HG03520 (cell line): Measurements from ENCODE around the gene INPP5A.
"Not testable (repeated sequence)": the region's sequence is repeated elsewhere in the genome, so short reads cannot be mapped to it uniquely, and the experiment has no call there.

Experiments
- ATAC-seq: cut with Tn5 transposase; IDR thresholded peaks from one replicate; pipeline ENCODE4 v1.9.1; 2021; ENCODE audit warnings: mild to moderate bottlenecking, moderate library complexity; ENCODE audit not compliant: unreplicated experiment

Gene INPP5A

DNA sequence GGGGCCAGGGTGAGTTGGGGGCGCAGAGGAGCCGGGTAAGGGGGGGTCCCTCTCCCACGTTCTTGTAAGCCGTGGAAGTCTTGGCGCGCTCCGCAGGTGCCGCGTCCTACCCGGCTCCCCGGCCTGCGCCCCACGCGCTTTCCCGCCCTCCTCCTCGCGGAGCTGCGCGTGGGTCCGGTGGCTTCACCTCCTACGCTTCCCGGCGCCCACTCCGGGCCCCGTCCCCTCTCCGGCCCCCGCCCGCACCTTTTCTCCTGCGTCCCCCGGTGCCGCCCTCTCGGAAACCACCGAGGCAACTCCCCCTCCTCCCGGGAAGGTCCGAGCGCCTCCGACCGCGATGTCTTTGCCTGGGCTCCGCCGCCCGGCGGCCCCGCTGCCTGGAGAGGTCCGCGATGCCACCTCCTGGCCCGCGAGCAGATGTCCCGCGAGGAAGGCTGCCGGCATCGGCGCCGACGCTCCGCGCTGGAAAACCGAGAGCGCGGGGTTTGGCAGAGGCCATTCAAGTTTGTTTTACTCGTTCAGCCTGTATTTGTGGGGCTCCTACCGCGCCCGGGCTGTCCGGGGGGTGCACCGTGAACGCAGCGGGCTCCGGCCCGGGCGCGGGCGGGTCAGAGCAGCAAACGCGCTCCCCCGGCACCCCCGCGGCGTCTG, 250.7 kb downstream of the INPP5A start:
- no peak for ATAC-seq

DNA sequence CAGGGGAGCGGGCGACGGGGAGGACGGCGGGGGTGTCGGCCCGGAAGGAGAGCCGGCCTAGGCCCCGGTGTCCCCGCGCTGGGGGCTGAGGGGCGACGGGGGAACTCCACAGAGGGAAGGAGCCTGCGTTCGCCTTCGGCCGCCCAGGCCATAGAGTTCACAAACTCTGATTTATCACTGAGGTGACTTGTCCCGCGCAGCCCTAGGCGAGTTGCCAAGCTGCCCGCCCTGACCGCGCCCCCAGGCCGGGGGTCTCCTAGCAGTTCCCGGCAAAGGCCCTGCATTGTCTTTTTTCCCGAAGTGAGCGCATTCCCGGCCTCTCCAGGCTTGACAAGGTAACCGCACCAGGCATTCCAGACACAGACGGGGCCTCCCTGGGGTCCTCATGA, 251.2 kb downstream of the INPP5A start:
- no peak for ATAC-seq

DNA sequence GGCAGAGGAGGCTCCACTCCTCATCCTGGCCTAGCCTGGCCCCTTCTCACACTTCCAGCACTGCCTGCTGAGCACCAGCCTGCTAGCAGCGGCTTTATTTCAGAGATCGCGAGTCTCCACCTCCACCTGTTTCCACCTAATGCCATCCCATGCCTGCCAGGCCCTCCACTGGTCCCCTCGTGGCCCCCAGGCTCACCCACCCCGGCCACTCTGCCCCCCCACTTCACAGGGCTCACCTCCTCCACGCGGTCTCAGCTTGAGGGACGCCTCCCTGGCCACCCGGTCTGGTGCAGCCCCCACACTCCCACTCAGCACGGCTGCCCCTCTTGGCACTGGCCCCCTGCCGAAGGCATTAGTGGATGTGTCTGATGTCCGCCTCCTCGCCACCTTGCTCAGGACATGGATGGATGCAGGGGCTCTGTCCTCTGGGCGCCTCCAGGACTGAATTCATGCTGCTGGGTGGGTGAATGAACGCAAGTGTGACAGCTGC, 252.1 kb downstream of the INPP5A start:
- ATAC-seq = no peak

DNA sequence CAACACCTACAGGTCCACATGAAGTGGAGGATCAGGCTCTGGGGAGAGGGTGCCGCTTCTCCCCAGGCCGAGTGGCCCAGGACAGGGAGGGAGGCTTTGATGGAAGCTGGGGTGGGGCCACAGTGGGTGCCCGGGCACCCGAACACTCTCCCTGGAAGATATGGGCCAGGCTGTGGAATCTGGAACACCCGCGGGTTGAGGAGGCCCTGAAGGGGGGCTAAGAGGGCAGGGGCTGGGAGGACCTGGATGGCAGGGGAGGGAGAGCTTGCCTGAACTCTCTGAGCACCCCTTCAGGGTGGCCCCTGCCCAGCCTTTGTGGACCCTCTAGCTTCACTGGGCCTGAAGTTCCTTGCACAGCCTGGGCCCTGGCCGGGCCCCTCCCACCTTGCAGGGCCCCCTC, 252.9 kb downstream of the INPP5A start:
- ATAC-seq = no peak

DNA sequence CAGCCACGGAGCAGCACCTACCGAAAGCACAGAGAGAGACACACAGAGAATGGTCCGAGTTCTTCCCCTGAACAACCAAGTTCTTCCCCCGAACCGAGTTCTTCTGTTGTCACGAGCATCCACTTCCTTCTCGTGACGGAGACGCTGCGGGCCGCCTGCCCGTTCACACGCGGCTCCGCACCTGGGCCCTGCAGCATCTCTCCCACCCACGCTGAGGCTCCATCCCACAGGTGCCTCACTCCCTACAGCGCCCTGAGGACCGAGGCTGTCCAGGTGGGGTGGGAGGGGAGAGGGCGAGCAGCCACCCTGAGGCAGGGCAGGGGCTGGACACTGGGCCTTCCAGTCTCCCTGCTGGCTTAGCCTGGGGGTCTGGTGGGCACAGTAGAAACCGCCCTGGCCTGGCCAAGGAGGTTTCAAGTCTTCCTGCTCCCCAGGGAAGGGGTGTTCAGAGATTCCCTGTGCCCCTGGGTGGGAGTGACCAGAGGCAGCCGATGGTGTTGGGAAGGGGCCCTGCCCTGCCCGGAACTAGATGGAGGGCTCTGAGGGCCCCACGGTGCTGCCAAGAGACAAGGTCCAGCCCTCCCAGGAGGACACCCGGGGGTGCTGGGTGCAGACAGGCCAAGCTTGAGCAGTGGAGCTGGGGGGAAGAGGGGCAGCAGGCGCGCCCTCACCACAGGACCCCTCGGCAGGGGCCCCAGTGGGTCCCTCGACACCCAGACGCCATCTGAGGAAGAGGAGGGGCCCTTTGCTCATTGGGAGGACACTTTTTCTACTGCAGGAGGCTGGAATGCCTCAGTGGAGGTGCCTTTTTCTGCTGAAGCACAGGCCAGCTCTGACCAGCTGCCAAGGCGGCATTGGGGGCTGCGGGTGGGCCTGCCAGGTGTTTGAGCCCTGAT, 253.6 kb downstream of the INPP5A start:
- ATAC-seq = no peak

DNA sequence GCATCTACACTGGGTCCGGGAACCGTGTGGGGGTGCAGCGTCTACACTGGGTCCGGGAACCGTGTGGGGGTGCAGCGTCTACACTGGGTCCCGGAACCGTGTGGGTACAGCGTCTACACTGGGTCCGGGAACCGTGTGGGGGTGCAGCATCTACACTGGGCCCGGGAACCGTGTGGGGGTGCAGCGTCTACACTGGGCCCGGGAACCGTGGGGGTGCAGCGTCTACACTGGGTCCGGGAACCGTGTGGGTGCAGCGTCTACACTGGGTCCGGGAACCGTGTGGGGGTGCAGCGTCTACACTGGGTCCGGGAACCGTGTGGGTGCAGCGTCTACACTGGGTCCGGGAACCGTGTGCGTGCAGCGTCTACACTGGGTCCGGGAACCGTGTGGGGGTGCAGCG, 254.5 kb downstream of the INPP5A start:
- ATAC-seq = not testable (repeated sequence)

DNA sequence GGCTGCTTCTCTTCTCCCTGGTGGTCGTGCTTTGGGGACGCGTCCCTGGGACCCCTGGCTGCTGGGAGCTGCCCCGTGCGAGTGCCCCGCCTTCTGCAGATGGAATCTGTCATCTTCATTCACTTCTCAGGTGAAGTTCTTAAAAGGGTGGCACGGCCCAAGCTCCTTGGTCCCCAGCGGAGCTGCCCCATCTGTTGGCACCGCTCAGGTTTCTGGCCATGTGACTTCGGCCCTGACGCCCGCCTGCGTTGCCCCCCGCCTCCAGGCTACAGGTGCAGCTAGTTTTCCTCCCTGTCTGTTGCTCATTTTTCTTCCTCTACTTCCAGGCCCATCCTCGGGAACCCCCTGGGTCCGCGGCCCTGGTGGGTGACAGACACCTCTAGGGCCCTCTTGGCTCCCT, 255.2 kb downstream of the INPP5A start:
- no peak for ATAC-seq

DNA sequence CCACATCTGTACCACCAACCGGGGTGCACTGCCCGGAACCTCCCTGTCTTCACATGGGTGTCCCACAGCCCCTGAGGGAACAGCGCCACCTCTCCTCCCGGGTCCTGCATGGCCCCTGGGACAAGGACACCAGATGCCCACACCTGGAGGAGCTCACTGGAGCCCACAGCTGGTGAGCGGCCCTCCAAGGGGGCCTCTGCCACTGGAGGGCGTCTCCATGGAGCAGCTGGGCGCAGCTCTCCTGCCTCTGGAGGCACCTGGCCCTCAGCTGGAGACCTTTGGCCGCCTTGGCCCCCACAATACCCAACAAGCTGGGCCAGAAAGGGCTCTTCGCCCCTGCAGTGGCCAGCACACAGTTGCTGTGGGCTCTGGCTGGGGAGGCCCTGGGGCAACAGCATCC, 255.6 kb downstream of the INPP5A start:
- ATAC-seq = no peak

DNA sequence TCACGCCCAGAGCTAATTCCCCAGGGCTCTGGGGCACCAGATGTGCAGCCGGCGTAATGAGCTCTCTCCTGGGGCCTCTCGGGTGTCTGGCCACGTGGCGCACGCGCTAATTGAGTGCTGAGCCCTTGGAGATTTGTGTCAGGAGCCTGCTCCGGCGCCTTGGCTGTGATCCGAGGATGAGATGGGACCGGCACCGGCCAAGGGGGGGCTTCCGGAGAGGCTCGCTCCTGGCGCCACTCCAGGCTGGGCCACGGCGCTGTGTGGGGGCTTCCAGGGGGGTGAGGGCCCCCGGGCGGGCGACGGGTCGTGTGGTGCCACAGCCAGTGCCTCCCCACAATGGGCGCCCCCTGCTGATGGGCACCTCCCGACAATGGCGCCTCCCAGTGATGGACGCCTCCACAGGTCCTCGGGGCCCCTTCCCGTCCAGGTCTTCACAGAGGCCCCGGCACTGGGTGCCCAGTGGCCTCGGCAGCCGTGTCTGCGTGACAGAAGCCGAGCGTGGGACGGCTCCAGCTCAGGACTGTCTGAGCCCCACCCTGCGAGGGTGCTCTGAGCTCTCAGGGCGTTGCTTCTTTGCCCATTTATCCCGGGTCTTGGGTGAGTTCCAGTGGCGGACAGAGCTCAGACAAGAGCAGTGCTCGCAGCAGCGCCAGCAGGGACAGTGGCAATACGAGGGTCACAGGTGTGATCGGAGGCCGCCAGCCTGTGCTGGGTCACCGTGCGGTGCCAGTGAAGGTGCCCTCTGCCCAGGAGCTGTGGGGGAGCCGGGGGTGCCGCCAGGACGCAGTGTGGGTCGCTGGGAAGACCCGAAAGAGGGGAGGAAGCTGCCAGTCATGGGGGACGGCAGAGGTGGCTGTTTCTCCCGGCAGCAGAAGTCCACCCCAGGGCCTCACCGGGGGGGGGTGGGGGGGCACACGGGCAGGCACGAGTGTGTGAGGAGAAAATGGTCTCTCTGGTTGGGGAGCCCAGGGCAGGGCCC, 256.6 kb downstream of the INPP5A start:
- no peak for ATAC-seq

DNA sequence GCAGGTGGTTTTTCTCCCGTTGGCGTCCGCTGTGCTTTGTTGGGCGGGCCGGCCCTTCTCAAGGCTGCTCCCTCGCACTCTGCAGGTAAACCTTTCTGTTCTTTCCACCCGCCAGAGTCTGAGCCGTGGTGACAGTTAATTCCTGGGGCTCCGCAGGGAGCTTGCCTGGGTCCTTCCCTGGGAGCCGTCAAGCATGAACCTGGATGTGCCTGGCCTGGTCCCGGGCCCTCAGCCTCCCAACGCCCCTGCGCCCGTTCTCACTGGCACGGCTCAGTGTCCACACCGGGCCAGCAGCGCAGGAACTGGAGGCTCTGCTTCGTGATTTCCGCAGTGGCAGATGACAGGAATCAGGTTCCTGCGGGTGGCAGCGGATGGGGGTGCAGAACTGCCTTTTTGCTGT, 259.3 kb downstream of the INPP5A start:
- ATAC-seq = no peak

DNA sequence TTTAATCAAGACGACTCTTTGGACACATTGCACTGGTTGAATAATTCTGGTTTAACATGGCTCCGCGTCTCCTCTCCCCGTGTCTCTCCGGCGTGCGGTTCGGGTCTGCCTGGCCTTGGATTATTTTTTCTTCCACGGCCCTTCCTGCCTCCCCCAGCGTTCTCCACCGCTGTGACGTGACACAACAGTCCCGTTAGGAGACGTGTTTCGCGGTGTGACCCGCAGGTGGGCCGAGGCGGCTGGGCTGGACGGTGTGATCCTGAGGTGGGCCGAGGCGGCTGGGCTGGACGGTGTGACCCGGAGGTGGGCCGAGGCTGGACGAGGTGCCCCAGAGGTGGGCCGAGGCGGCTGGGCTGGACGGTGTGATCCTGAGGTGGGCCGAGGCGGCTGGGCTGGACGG, 260.4 kb downstream of the INPP5A start:
- ATAC-seq = not testable (repeated sequence)

DNA sequence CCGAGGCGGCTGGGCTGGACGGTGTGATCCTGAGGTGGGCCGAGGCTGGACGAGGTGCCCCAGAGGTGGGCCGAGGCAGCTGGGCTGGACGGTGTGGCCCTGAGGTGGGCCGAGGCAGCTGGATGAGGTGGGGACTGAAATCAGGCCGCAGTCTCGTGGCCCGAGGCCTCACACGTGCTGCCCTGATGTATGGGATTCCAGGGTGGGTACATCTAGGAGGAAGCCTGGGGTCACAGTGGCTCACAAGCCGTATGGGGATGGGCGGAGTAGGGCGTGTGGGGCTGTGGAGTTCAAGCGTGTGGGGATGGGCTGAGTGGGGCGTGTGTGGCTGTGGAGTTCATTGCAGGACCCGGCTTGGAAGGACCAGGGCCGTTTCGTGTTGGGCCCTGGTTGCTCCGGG, 260.8 kb downstream of the INPP5A start:
- no peak for ATAC-seq

DNA sequence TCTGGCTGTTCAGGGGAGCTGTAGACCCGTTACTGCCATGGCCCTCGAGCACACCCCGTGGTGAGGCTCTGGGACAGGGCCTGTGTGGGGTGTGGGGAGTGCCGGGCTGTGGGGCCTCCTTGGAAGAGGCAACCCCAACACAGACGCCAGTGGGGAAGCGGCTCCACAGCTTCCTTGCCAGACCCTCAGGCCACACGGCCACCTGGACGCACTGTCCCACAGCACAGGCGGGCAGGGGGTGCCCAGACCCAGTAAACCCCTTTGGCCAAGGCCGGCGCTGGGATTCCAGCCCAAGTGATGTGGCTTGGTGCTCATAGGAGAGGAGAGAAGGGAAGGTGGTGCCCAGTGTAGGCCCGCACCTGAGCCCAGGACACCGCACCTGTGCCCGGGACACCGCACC, 261.3 kb downstream of the INPP5A start:
- no peak for ATAC-seq

DNA sequence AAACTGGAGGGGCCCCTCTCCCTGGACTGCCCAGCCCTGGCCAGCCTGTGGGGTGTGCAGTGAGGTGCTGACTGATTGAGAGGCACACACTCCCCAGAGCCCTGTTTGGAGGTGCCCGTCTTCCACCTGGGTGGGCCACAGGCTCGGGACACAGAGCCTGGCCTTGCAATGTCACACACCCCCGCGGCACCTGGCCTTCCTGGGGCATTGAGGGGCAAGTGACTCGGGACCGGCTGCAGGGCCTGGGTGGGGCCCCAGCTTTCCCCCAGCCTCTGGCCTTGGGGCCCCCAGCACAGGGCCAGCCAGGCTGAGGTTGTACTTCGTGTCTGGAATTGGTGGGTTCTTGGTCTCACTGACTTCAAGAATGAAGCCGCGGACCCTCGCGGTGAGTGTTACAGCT, 262.3 kb downstream of the INPP5A start:
- no peak for ATAC-seq

DNA sequence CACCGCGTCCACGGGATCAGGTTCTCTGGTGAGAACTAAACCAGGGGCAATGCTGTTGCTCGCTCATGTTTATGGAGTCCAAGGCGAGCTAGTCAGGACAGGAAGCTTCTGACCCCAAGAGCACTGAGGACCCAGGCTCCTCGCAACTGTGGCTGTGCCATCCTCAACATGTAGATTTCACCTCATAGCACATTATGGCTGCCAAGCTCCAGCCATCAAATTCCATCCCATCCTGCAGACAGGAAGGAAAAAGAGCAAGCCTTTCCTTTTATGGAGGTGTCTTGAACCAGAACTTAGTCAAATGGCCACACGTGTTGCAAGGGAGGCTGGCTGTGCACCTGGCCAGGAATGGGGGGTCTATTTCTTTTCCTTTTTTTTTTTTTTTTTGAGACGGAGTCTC, 264.5 kb downstream of the INPP5A start:
- no peak for ATAC-seq

DNA sequence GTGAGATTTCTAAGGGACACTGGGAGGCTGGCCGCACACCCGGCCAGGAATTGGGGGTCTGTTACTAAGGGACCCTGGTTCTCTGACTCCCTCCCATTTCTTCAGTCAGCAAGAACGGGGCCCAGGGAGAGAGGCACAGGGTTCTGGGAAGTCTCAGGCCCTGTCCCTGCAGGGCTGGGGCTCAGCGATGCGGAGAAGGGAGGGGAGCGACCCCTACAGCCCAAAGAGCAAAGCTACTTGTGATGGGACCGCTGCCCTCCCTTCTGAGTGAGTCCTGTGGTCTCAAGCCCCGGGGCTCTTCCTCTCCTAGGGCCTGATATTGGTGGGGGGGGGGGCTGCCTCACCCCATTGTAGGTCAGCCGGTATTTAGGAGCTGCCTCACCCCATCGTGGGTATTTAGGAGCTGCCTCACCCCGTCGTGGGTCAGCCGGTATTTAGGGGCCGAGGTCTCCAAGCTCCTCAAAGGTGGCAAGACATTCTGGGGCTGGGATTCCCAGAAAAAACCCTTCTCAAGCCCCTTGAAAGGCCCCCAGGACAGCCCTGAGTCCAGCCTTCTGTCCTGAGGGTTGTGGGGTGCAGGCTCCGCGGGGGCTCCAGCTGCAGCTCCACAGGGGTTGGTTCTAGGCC, 265.2 kb downstream of the INPP5A start:
- ATAC-seq = no peak

DNA sequence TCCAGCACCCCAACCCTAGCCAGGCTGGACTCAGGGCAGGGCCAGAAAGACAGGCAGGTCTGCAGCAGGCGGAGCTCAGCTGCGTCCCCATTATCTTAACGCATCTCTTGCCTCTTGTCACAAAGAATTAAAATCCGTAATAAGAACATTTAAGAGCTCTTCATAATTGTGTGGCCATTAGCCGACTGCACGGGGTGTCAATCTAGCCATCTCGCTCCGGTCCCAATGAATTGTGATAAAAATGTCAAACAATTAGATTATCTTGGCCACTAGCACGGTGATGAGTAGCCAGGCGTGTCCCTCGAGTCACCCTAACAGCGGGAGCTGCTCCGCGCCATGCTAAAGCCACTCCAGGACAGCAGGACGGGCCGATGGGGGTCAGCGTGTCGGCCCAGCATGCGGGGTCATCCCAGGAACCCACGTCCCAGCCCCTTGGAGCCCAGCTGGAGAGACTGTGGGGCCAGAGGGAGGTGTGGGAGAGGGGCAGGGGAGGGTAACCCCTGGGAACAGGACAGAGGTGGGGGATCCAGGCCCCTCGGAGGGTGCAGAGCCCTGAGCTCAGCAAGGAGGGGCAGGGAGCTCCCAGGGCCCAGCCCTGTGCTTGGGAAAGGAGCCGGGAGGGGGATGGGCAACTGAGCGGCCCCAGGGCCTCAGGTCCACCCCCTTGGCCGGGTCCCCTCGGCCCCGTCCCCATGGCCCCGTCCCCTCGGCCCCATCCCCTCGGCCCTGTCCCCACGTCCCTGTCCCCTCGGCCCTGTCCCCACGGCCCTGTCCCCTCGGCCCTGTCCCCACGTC, 266.0 kb downstream of the INPP5A start:
- no peak for ATAC-seq

DNA sequence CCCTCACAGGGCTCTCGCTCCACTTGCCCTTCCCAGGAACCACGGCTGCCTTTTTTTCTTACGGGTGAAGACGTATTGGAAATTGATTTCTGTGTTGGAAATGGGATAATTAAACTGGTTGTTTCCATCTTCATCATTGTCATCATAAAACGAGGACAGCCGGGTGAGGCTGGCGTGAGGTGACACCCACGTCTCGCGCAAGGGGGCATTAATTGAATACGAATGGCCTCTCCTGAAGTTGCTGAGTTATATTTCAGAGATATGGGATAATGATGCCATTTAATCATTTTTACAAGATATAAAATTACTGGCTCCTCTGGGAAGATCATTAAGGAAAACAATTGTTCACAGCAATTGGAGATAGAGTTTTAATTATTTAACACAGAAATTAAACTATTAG, 266.7 kb downstream of the INPP5A start:
- no peak for ATAC-seq

DNA sequence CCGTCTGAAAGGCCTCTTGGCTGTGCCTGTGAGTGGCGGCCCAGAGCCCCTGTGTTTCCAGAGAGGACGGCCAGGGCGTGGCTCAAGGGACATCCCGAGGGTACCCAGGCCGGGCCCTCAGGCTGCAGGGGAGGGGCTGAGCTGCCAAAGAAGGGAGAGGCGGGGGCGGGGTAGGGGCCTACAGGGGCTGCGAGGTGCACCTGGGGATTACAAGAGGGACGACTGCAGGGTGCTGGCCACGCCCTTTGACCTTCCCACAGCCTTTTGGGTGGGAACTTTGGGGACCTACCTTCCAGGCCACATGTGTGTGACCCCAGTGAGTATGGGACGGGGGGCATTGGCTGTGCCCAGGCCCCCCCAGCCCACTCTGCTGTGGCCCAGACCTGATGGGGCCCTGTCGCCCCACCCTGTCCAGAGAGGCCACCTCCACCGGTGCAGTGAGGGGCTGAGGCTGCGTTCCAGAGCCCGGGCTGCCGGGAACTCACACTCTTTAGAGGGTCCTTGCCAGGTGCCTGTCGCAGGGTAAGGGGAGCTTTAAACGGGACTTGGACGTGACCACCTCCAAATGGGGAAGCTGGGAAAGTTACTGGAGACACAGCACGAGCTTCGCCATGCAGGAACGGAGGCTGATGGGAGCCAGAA, 267.3 kb downstream of the INPP5A start:
- ATAC-seq = no peak
